ENCODE data around the gene FAP. TPM values are rescaled to one million over a fixed set of nuclear protein-coding genes. Genes with fewer than 3 reads are reported as not detected.

Gene FAP, protein sequence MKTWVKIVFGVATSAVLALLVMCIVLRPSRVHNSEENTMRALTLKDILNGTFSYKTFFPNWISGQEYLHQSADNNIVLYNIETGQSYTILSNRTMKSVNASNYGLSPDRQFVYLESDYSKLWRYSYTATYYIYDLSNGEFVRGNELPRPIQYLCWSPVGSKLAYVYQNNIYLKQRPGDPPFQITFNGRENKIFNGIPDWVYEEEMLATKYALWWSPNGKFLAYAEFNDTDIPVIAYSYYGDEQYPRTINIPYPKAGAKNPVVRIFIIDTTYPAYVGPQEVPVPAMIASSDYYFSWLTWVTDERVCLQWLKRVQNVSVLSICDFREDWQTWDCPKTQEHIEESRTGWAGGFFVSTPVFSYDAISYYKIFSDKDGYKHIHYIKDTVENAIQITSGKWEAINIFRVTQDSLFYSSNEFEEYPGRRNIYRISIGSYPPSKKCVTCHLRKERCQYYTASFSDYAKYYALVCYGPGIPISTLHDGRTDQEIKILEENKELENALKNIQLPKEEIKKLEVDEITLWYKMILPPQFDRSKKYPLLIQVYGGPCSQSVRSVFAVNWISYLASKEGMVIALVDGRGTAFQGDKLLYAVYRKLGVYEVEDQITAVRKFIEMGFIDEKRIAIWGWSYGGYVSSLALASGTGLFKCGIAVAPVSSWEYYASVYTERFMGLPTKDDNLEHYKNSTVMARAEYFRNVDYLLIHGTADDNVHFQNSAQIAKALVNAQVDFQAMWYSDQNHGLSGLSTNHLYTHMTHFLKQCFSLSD
- 225 and 248 TPM in 2 replicates for total RNA-seq

GRCh38 chr2:162243294-162243693, at the start of gene FAP:
Gene FAP, minus strand, starts transcription at chr2:162243445. Its CDS starts 118 bp downstream, at chr2:162243327.

DNA sequence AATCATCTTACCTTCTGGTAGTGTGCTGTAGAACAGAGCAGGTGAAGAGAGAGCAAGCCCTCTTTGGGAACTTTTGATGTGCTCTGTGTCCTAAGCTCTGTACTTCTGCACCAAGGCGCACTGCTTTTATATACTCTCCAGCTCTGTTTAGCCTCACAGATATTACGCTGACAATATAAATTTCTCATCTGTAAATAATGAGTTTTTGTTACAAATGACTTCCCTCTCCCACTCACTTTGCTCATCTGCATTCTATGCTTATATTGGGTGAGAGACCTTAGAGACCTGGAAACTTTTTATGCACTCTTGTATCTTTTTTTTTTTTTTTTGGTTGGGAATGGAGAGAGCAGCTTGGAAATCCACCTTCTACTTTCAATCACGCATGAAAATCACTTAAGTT, 91.1 kb downstream of the FAP start, which contains the start of gene GCG:
Gene GCG, minus strand, starts transcription at position 101 of the 400 bp plus-strand sequence. CDS start 3,069 bp downstream, outside the sequence.

Other genes starting within 250 kb of the FAP start
- gene DPP4, start 169.2 kb downstream of the FAP start, total RNA-seq, result 36.2 and 81.0 TPM in 2 replicates
- gene GCG, start 91.2 kb downstream of the FAP start, total RNA-seq, result not detected in 2 replicates
- 8.5 and 12.2 TPM in 2 replicates for gene IFIH1, start 75.2 kb upstream of the FAP start, total RNA-seq
- gene GCA, start 100.7 kb upstream of the FAP start, total RNA-seq, result 6.4 and 9.2 TPM in 2 replicates